Spleen (tissue), 7 donors: ENCODE measurements around the gene CD48.

Experiments used
- POLR2A ChIP-seq, 3 donors: fragments of 450-650 bp; IDR thresholded peaks; one replicate each; pipeline ENCODE4 v1.5.1; 2017; ENCODE audit warnings: antibody characterized with exemption in 3 of 3, mild to moderate bottlenecking in 1 of 3
- TF ChIP-seq, protein P1 (sequence below), 11 experiments: fragments of 200-600 bp in 7 of 11; fragments of 450-650 bp in 4 of 11; sonication (generic) in 4 of 11; IDR thresholded peaks in 8 of 11; conservative IDR thresholded peaks in 3 of 11; 1 replicate in 7 of 11; 2 replicates in 4 of 11; pipeline versions ENCODE4 v1.4.0 to v1.8.0; 2016 to 2021; ENCODE audit warnings: antibody characterized with exemption in 11 of 11, inconsistent platforms in 4 of 11, mild to moderate bottlenecking in 1 of 11
- donor health status: DM: no; HTN: no; CAD: no; lungs with moderate emphysema.
- donor health status: DM: no; HTN: no; CAD: no.
- donor health status: DM: no; HTN: no; CAD: no.

DNA sequence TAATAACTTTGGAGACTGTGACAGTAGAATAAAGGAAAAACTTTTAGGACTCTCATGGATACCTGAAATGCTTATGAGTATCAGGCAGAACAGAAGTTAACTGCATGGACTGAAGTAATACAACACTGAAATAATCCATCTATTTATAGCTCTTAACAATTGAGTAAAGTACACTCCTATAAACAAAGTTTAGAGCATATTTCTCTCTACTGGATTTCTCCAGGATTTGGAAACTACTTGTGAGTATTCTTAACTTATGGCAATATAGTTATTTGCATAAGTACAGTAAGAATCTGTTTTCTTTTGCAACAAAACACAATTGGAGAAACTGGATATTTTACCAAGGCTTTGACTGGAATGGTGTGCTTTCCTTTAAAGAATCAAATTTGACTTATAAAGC is 9.9 kb upstream of the CD48 start:
- TF ChIP-seq, protein P1, sequence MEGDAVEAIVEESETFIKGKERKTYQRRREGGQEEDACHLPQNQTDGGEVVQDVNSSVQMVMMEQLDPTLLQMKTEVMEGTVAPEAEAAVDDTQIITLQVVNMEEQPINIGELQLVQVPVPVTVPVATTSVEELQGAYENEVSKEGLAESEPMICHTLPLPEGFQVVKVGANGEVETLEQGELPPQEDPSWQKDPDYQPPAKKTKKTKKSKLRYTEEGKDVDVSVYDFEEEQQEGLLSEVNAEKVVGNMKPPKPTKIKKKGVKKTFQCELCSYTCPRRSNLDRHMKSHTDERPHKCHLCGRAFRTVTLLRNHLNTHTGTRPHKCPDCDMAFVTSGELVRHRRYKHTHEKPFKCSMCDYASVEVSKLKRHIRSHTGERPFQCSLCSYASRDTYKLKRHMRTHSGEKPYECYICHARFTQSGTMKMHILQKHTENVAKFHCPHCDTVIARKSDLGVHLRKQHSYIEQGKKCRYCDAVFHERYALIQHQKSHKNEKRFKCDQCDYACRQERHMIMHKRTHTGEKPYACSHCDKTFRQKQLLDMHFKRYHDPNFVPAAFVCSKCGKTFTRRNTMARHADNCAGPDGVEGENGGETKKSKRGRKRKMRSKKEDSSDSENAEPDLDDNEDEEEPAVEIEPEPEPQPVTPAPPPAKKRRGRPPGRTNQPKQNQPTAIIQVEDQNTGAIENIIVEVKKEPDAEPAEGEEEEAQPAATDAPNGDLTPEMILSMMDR (IDR thresholded peaks at IDR 0.05 in 8 of 11, conservative IDR thresholded peaks at IDR 0.05 in 3 of 11) = no peak
- no peak for TF ChIP-seq POLR2A (IDR thresholded peaks at IDR 0.05)
